GM21515 (cell line): Measurements from ENCODE around the gene NTM.

Source experiments
- ATAC-seq: cut with Tn5 transposase; IDR thresholded peaks from one replicate; pipeline ENCODE4 v1.9.1; 2021; ENCODE audit not compliant: unreplicated experiment

NTM gene

GRCh38 chr11:131458421-131458820 lies 88.0 kb downstream of the NTM start:
- no peak for ATAC-seq

GRCh38 chr11:131460931-131461330 lies 90.5 kb downstream of the NTM start:
- no peak for ATAC-seq

GRCh38 chr11:131462622-131463021 lies 92.2 kb downstream of the NTM start:
- no peak for ATAC-seq

- no peak for ATAC-seq
Measured at GRCh38 chr11:131463162-131463561, 92.7 kb downstream of the NTM start.

- ATAC-seq: no peak
Measured at GRCh38 chr11:131463649-131464425, 93.4 kb downstream of the NTM start.

GRCh38 chr11:131464461-131464860 lies 94.0 kb downstream of the NTM start:
- no peak for ATAC-seq

GRCh38 chr11:131465039-131465438 lies 94.6 kb downstream of the NTM start:
- ATAC-seq: no peak

- no peak for ATAC-seq
Measured at GRCh38 chr11:131465746-131466145, 95.3 kb downstream of the NTM start.

GRCh38 chr11:131467645-131468394 lies 97.4 kb downstream of the NTM start:
- no peak for ATAC-seq

GRCh38 chr11:131468565-131468964 lies 98.2 kb downstream of the NTM start:
- no peak for ATAC-seq

- no peak for ATAC-seq
Measured at GRCh38 chr11:131470216-131470925, 100.0 kb downstream of the NTM start.

GRCh38 chr11:131471976-131472375 lies 101.6 kb downstream of the NTM start:
- no peak for ATAC-seq

- ATAC-seq: no peak
Measured at GRCh38 chr11:131474947-131475346, 104.5 kb downstream of the NTM start.

GRCh38 chr11:131476266-131476665 lies 105.9 kb downstream of the NTM start:
- ATAC-seq: no peak

GRCh38 chr11:131478341-131478740 lies 107.9 kb downstream of the NTM start:
- ATAC-seq: no peak

GRCh38 chr11:131481303-131481702 lies 110.9 kb downstream of the NTM start:
- ATAC-seq: no peak

GRCh38 chr11:131481971-131482370 lies 111.6 kb downstream of the NTM start:
- ATAC-seq: no peak

GRCh38 chr11:131483453-131483852 lies 113.0 kb downstream of the NTM start:
- no peak for ATAC-seq

- no peak for ATAC-seq
Measured at GRCh38 chr11:131483877-131484276, 113.5 kb downstream of the NTM start.

- no peak for ATAC-seq
Measured at GRCh38 chr11:131486100-131486499, 115.7 kb downstream of the NTM start.

GRCh38 chr11:131486937-131487635 lies 116.7 kb downstream of the NTM start:
- no peak for ATAC-seq
